Coronary artery (tissue), 2 donors: ENCODE results near the gene SLC5A1.

ENCODE experiments used
- DNase-seq: peaks from one replicate; pipeline ENCODE4 v3.0.0-alpha.2; 2017; ENCODE audit warnings: low spot score
- H3K27ac ChIP-seq, 2 donors: fragments of 200-600 bp; sonication (generic); one replicate each; pipeline ENCODE4 v1.5.1; 2016 to 2019
- H3K4me3 ChIP-seq: fragments of 200-600 bp; sonication (generic); 2 replicates; pipeline ENCODE4 v1.5.1; 2016; ENCODE audit warnings: mild to moderate bottlenecking, moderate library complexity
- CTCF ChIP-seq: fragments of 200-600 bp; sonication (generic); IDR thresholded peaks from one replicate; pipeline ENCODE4 v1.5.1; 2019; ENCODE audit warnings: antibody characterized with exemption

The SLC5A1 gene

GRCh38 chr22:32042924-32043323 lies at the start of gene SLC5A1:
Gene SLC5A1, plus strand, starts transcription at chr22:32043261. Its CDS starts 21 bp downstream, at chr22:32043282.
- Histone ChIP-seq H3K27ac (no peak within 1 kb of the TSS), H3K4me3 (no peak within 1 kb of the TSS)
- no peak for TF ChIP-seq CTCF
- no peak for DNase-seq

- TF ChIP-seq CTCF: no peak
- H3K4me3 ChIP-seq: no peak overlapping the region
- no peak for DNase-seq
- no peak overlapping the region for H3K27ac ChIP-seq
These were observed 48.0 kb upstream of the SLC5A1 start for GRCh38 chr22:31995046-31995445.

DNA sequence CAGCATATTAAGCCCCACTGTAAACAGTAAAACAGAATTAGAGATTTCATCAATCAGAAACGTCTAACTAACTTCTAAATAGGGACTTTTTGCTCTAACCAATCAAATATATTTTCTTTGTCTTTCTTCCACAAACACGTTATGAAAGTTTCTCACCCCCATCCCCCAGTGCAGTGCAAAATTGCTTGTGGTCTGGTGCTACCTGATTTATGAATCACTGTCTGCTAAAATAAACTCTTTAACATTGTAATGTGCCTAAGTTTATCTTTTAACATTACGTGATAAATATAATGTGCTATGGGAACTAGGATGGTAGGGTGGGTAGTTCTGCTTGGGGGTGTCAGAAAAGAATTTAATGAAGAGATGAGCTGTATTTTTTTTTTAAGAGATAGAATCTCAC lies 47.3 kb upstream of the SLC5A1 start:
- Histone ChIP-seq H3K4me3 (no peak overlapping the region), H3K27ac (no peak overlapping the region)
- no peak for TF ChIP-seq CTCF
- DNase-seq: no peak

DNA sequence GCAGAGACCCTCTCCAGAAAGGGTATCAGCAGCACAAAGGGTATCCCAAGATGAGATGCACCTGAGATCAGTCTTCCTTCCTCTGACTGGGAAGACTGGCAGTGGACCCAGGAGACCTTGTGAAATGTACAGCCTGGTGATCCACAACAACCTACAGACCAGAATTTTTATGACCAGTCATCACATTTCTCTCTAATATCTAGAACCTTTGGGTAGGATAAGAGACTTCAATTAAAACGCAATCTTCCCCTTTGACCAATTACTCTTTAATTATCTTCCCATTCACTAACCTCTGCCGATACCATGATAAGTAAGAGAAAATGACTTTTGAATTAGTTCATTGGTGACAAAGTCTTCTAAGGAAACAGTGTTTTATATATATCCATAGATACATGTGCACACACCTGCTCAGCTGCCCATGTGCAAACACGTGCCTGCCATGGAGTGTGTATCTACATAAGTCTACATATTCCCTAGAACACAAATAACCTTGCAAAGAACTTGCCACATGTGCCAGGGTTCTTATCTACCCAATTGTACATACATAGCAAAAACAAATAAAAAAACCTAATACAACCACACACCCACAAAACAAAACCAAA lies 44.2 kb upstream of the SLC5A1 start:
- Histone ChIP-seq H3K27ac (no peak overlapping the region), H3K4me3 (no peak overlapping the region)
- no peak for DNase-seq
- TF ChIP-seq CTCF: no peak

DNA sequence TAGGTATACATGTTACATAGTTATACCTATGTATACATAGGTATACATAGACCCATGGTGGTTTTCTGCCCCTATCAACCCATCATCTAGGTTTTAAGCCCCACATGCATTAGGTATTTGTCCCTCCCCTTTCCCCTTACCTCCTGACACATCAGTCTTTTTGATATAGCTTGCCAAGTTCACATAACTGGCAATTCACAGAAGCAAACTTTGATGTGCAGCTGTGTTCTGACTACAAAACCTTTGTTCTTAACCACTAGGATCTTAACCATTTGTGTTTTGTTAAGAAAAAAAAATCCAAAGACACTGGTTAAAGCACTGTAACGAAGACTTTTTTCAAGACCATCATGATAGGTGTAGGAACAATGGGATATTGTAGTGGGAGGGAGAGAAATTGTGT lies 42.9 kb upstream of the SLC5A1 start:
- TF ChIP-seq CTCF: no peak
- no peak for DNase-seq
- Histone ChIP-seq H3K27ac (no peak overlapping the region), H3K4me3 (no peak overlapping the region)

- no peak for TF ChIP-seq CTCF
- no peak overlapping the region for H3K27ac ChIP-seq
- no peak overlapping the region for H3K4me3 ChIP-seq
- DNase-seq: no peak
These were observed 37.6 kb upstream of the SLC5A1 start for GRCh38 chr22:32005453-32005852.

DNA sequence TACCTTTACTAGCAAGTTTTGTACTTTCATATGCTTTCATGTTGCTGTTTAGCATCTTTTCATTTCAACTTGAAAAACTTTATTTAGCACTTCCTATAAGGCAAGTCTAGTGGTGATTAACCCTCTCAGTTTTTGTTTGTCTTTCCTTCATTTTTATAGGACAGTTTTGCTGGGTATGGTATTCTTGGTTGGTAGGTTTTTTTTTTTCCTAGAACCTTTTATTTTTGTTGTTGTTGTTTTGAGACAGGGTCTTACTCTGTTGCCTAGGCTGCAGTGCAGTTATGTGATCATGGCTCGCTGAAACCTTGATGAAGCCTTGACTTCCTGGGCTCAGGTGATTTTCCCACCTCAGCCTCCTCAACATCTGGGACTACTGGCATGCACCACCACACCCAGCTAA lies 29.9 kb upstream of the SLC5A1 start:
- H3K27ac ChIP-seq: no peak overlapping the region
- no peak overlapping the region for H3K4me3 ChIP-seq
- no peak for DNase-seq
- TF ChIP-seq CTCF: no peak
